GM20431 (cell line): ENCODE data around the gene TRMO.
"Not testable (repeated sequence)": the region's sequence is repeated elsewhere in the genome, so short reads cannot be mapped to it uniquely, and the experiment has no call there.

Experiments used
- in situ Hi-C: fragments of 300-500 bp; cut with MseI, MboI; formaldehyde crosslinking; loops from one replicate; pipeline ENCODE4 v1.15.0; 2020; ENCODE audit warnings: low sequenced_read_pairs; ENCODE audit not compliant: unreplicated experiment

The TRMO gene

GRCh38 chr9:97921959-97922724 lies at the start of gene TRMO:
TRMO (minus strand) TSS chr9:97922500; CDS start chr9:97922493, 7 bp downstream.
- in situ Hi-C loops, result loop anchor here (10.0 to 25.0 kb wide), 2 partner anchors 113 to 340 kb away; partner anchors contain the start of gene TBC1D2

- in situ Hi-C loops, result no loop called here
Measured at GRCh38 chr9:97970165-97970564, 47.9 kb upstream of the TRMO start.

DNA sequence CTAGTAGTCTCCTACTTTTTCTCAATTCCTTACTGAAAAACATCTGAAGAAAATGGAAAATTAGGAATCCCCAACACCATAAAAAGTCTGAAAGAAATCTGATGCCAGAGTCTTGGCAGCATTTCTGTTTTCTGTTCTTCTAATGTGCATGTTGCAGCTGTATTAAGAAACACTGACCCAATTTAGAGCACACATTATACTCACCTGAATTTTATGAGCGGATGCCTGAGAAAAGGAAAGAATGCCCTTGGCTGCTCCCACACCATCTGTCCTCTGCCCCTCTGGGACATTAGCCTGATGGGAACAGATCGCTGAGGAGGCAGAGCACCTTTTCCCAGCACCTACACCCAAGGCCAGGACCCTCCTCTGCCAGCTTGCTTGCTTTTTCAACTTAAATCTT lies 46.7 kb upstream of the TRMO start:
- in situ Hi-C loops, result loop anchor here (10.0 kb wide), 1 partner anchor 56 kb away; no protein-coding TSS in a partner anchor

- in situ Hi-C loops, result loop anchor here (10.0 kb wide), 1 partner anchor 58 kb away; no protein-coding TSS in a partner anchor
Measured at GRCh38 chr9:97966493-97966892, 44.2 kb upstream of the TRMO start.

- in situ Hi-C loops, result loop anchor here (10.0 kb wide), 1 partner anchor 60 kb away; no protein-coding TSS in a partner anchor
Measured at GRCh38 chr9:97964901-97965300, 42.6 kb upstream of the TRMO start.

- in situ Hi-C loops, result loop anchor here (10.0 kb wide), 1 partner anchor 62 kb away; no protein-coding TSS in a partner anchor
Measured at GRCh38 chr9:97963232-97963631, 40.9 kb upstream of the TRMO start.

- in situ Hi-C loops, result loop anchor here (10.0 kb wide), 1 partner anchor 62 kb away; no protein-coding TSS in a partner anchor
Measured at GRCh38 chr9:97962575-97962974, 40.3 kb upstream of the TRMO start.

GRCh38 chr9:97962136-97962535 lies 39.8 kb upstream of the TRMO start:
- in situ Hi-C loops, result loop anchor here (10.0 kb wide), 1 partner anchor 63 kb away; no protein-coding TSS in a partner anchor

DNA sequence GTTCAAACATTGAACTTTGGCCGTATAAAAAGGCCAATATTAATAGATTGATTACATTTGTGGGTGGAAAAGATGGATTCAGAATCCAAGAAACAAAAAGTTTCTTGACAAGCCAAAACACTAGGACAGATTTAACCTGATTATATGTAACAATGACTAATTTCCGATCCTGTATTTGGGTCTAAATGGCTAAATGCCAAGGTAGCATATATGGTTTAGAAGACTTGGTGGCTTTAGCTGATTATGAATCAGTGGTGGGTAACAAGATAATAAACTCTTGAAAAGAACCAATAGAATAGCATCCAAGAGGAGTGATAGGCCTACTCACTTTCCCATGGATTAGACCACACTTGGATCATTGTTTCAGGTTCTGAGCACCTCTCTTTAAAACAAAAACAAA lies 39.1 kb upstream of the TRMO start:
- in situ Hi-C loops, result loop anchor here (10.0 kb wide), 1 partner anchor 63 kb away; no protein-coding TSS in a partner anchor

DNA sequence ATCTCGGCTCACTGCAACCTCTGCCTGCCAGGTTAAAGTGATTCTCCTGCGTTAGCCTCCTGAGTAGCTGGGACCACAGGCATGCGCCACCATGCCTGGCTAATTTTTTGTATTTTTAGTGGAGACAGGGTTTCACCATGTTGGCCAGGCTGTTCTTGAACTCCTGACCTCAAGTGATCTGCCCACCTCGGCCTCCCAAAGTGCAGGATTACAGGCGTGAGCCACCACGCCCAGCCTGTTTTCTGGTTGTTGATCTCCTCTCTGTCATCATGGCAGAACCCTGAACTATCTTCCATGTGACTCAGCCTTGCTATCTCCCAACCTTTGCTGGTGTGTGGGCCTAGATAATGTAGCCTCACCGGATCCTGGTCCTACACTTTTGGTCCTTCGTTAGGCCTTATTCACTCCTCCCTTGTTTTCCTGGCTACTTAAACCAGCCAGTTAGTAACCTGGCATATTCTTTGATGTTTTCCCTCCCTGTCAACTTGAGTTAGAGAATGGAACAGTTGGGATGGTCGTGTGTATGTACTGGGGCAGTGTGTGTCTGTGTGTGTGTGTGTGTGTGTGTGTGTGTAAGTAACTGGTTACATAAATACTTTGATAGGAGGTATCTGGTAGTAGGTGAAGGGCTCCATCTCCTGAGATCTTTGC lies 38.5 kb upstream of the TRMO start:
- in situ Hi-C loops, result loop anchor here (10.0 kb wide), 1 partner anchor 64 kb away; no protein-coding TSS in a partner anchor

DNA sequence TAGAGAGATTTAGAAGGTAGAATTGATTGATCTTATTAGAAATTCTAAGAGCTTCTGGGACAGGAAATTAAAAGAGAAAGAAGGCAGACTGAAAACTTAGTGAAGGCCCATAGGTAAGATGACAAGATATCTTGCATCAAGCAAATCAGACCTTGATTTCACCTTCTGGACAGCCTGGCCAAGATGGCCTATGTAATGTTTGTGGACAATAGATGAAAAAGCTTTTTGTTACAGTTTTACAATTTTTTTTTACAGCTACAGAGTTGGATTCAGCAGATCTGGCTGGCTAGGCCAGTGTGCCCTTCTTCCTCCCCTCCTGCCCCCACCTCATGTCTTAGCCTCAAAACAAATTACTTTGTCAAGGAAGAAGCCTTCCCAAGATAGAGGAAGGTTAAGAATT lies 37.3 kb upstream of the TRMO start:
- in situ Hi-C loops, result no loop called here

DNA sequence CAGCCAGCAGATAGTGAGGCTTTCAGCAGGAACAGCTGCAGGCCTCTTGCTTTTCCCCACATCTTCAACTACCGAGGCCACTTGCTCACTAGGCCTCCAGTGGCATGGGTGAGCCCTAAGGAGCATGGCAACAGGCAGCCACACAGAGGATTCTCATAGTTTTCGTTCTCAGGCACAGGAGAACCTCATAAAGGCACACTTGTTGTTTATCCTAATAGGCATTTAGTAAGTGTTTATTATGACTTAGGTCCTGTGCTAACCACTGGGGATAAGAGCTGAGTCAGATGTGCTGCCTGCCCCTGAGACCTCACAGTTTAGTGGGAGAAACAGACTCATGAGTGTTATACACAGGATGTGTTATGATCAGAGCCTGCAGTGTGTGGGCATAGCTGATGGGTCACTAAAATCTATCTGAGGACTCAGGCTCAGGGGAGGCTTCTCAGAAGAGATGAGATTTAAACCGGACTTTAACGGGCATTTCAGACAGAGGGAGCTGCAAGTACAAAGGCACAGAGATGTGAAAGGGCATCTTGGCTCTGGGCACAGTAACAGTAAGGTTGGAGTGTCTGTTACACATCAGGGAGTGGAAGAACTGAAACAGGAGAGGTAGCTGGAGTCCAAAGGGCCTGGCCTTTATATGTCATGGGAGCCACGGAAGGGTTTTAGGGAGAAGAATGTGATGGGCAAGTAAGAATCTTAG lies 36.7 kb upstream of the TRMO start:
- in situ Hi-C loops, result no loop called here

DNA sequence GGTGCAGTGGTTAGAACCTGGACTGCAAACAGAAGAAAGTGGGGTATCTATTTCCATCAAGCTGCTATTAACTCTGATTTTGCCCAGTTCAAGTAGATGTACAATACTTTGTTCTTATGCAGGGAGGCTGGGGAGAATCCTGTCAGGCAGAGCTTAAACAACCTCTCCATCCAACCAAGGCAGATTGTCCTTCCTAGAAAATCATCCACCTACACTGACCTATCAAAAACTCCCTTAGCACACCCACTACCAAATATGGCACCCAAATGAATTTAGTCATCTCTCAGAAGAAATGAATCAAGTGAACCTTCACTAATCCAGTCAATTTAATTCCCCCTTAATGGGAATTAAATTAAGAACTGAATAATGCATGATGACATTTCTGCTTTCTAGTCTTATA lies 34.0 kb upstream of the TRMO start:
- in situ Hi-C loops, result no loop called here

- in situ Hi-C loops, result no loop called here
Measured at GRCh38 chr9:97954550-97954989, 32.3 kb upstream of the TRMO start.

- in situ Hi-C loops, result not testable (repeated sequence)
Measured at GRCh38 chr9:97950873-97951272, 28.6 kb upstream of the TRMO start.

DNA sequence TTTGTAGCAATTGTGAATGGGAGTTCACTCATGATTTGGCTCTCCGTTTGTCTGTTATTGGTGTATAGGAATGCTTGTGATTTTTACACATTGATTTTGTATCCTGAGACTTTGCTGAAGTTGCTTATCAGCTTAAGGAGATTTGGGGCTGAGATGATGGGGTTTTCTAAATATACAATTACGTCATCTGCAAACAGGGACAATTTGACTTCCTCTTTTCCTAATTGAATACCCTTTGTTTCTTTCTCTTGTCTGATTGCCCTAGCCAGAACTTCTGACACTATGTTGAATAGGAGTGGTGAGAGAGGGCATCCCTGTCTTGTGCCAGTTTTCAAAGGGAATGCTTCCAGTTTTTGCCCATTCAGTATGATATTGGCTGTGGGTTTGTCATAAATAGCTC lies 24.8 kb upstream of the TRMO start:
- in situ Hi-C loops, result not testable (repeated sequence)

GRCh38 chr9:97945470-97945869 lies 23.2 kb upstream of the TRMO start:
- in situ Hi-C loops, result not testable (repeated sequence)

GRCh38 chr9:97944612-97945011 lies 22.3 kb upstream of the TRMO start:
- in situ Hi-C loops, result no loop called here

DNA sequence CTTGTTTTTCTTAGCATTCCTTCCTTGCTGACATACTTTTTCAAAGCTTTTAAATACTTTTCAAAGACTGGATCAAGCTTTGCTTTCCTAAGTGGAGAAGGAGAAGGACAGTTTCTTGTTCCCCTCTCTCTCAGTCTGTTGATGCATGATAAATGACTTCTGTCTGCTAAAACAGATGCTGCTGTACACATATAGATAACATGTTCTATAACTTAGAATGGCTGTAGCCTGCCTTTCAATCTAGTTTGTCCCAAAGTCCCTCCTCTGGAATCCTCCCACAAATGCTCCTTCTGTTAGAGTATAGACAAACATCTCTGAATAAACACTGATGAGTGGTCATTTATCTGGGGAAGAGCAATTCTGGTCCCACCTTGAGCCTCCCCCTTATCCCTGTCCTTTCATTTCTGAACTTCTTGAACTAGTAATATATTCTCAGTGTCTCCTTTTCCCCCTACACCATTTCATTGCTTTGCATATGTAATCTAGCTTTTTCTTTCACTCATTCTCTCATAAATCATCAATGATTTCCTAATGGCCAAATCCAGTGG lies 21.1 kb upstream of the TRMO start:
- in situ Hi-C loops, result no loop called here

DNA sequence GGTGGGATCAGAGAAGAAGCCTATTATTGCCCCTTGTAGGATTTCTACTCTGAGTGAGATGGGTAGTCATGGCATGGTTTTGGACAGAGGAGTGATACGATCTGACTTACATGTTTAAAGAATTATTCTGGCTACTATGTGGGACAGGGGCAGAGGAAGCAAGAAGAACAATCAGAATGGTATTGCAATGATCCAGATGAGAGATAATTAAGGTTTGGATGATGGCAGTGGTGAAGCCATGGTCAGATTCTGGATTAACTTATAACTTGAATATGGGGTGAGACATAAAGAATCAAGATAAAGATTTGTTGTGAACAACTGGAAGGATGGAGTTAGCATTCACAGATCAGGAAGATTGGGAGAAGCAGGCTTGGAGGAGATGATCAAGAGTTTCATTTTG lies 19.0 kb upstream of the TRMO start:
- in situ Hi-C loops, result no loop called here
